ENCODE results near the gene ADORA2B. TPM values are rescaled to one million over a fixed set of nuclear protein-coding genes. Genes with fewer than 3 reads are reported as not detected.

The ADORA2B gene
- total RNA-seq, 2 donors from 2014 or later = 1.8 to 2.0 TPM

- Mint-ChIP-seq H3K36me3 (ENCODE audit: low read depth) (peaks cover 63% of the 10 kb centered on the region), H3K9me3 (no peaks in the 10 kb centered on the region), H3K27ac (no peak overlapping the region), H3K27me3 (ENCODE audit: insufficient read depth) (no peaks in the 10 kb centered on the region), H3K4me3 (no peak overlapping the region), H3K4me1 (peaks cover 12% of the 10 kb centered on the region)
- 67 to 83% methylated on average over 2 to 3 of the region's 3 CpGs for WGBS, 2 experiments (ENCODE audit: insufficient coverage in 1 of 2, insufficient read length in 1 of 2)
- Histone ChIP-seq H3K27me3 (ENCODE audit: control insufficient read depth, insufficient read depth, low read length, poor library complexity, severe bottlenecking) (no peaks in the 10 kb centered on the region), H3K36me3 (ENCODE audit: control insufficient read depth, insufficient read depth, low read length) (peaks cover 87% of the 10 kb centered on the region), H3K4me1 (ENCODE audit: control insufficient read depth, insufficient read depth, low read length) (no peaks in the 10 kb centered on the region), H3K9ac (ENCODE audit: extremely low read depth, low read length, poor library complexity, severe bottlenecking) (no peak overlapping the region), H3K9me3 (ENCODE audit: control insufficient read depth, low read length) (no peaks in the 10 kb centered on the region), H3K4me3 (ENCODE audit: low read length) (no peak overlapping the region), H3K27ac (ENCODE audit: low read depth, low read length) (no peak overlapping the region)
- TF ChIP-seq CTCF (conservative IDR thresholded peaks at IDR 0.05) = peak; percentile 71
- no peak for DNase-seq
Measured at GRCh38 chr17:16013943-16014407, 69.0 kb downstream of the ADORA2B start.

- H3K9ac ChIP-seq (ENCODE audit: extremely low read depth, low read length, poor library complexity, severe bottlenecking) = no peak overlapping the region
- WGBS, 2 experiments (ENCODE audit: insufficient coverage in 1 of 2, insufficient read length in 1 of 2) = 89 to 100% methylated on average over 1 of the region's 1 CpG
- peaks cover 10% of the 10 kb centered on the region for H3K9me3 ChIP-seq (ENCODE audit: control insufficient read depth, low read length)
- Mint-ChIP-seq H3K27ac (no peak overlapping the region), H3K9me3 (no peaks in the 10 kb centered on the region), H3K4me1 (peaks cover 10% of the 10 kb centered on the region), H3K27me3 (ENCODE audit: insufficient read depth) (no peaks in the 10 kb centered on the region), H3K36me3 (ENCODE audit: low read depth) (peaks cover 71% of the 10 kb centered on the region), H3K4me3 (no peak overlapping the region)
- no peak overlapping the region for H3K27ac ChIP-seq (ENCODE audit: low read depth, low read length)
- no peak for DNase-seq
- no peaks in the 10 kb centered on the region for H3K4me1 ChIP-seq (ENCODE audit: control insufficient read depth, insufficient read depth, low read length)
- H3K36me3 ChIP-seq (ENCODE audit: control insufficient read depth, insufficient read depth, low read length) = peaks cover 89% of the 10 kb centered on the region
- no peak for TF ChIP-seq CTCF (conservative IDR thresholded peaks at IDR 0.05)
- no peak overlapping the region for H3K4me3 ChIP-seq (ENCODE audit: low read length)
- H3K27me3 ChIP-seq (ENCODE audit: control insufficient read depth, insufficient read depth, low read length, poor library complexity, severe bottlenecking) = no peaks in the 10 kb centered on the region
Measured at GRCh38 chr17:16019347-16019746, 74.4 kb downstream of the ADORA2B start.

GRCh38 chr17:16023881-16024280 is 79.0 kb downstream of the ADORA2B start:
- Mint-ChIP-seq H3K27ac (no peak overlapping the region), H3K9me3 (peaks cover 4% of the 10 kb centered on the region), H3K4me1 (peaks cover 23% of the 10 kb centered on the region), H3K27me3 (ENCODE audit: insufficient read depth) (no peaks in the 10 kb centered on the region), H3K36me3 (ENCODE audit: low read depth) (peaks cover 84% of the 10 kb centered on the region), H3K4me3 (no peak overlapping the region)
- peaks cover 94% of the 10 kb centered on the region for H3K36me3 ChIP-seq (ENCODE audit: control insufficient read depth, insufficient read depth, low read length)
- no peak for DNase-seq
- no peak overlapping the region for H3K9ac ChIP-seq (ENCODE audit: extremely low read depth, low read length, poor library complexity, severe bottlenecking)
- no peak for TF ChIP-seq CTCF (conservative IDR thresholded peaks at IDR 0.05)
- 88 to 93% methylated on average over 3 to 4 of the region's 4 CpGs for WGBS, 2 experiments (ENCODE audit: insufficient coverage in 1 of 2, insufficient read length in 1 of 2)
- H3K4me3 ChIP-seq (ENCODE audit: low read length) = no peak overlapping the region
- H3K27ac ChIP-seq (ENCODE audit: low read depth, low read length) = no peak overlapping the region
- H3K27me3 ChIP-seq (ENCODE audit: control insufficient read depth, insufficient read depth, low read length, poor library complexity, severe bottlenecking) = no peaks in the 10 kb centered on the region
- peaks cover 5% of the 10 kb centered on the region for H3K4me1 ChIP-seq (ENCODE audit: control insufficient read depth, insufficient read depth, low read length)
- H3K9me3 ChIP-seq (ENCODE audit: control insufficient read depth, low read length) = peaks cover 10% of the 10 kb centered on the region

Measured in endodermal cell (in vitro differentiated cells).